ENCODE results near the gene CA11.
A peak's percentile ranks its signal among the peaks of the same experiment; 100 is the strongest.

CA11 gene

GRCh38 chr19:48625891-48626327 lies 20.1 kb downstream of the CA11 start:
- no peak for TF ChIP-seq CTCF (IDR thresholded peaks at IDR 0.05; ENCODE audit: extremely low read depth, missing control alignments)
- no peak for DNase-seq (ENCODE audit: low spot score)

- no peak for DNase-seq (ENCODE audit: low spot score)
- no peak for TF ChIP-seq CTCF (IDR thresholded peaks at IDR 0.05; ENCODE audit: extremely low read depth, missing control alignments)
These were observed 20.9 kb downstream of the CA11 start for GRCh38 chr19:48624791-48625723.

- TF ChIP-seq CTCF (IDR thresholded peaks at IDR 0.05; ENCODE audit: extremely low read depth, missing control alignments) = no peak
These were observed 21.9 kb downstream of the CA11 start for GRCh38 chr19:48624067-48624594.

GRCh38 chr19:48623556-48624066 lies 22.4 kb downstream of the CA11 start:
- TF ChIP-seq CTCF (IDR thresholded peaks at IDR 0.05; ENCODE audit: extremely low read depth, missing control alignments) = no peak
- DNase-seq (ENCODE audit: low spot score) = no peak

More at GRCh38 chr19:48624067-48624594, 21.9 kb downstream of the CA11 start:
- peak; percentile 96 for DNase-seq (ENCODE audit: low spot score)

- no peak for TF ChIP-seq CTCF (IDR thresholded peaks at IDR 0.05; ENCODE audit: extremely low read depth, missing control alignments)
- DNase-seq (ENCODE audit: low spot score) = no peak
These were observed 26.0 kb downstream of the CA11 start for GRCh38 chr19:48619692-48620585.

- DNase-seq (ENCODE audit: low spot score) = peak; percentile 98
- TF ChIP-seq CTCF (IDR thresholded peaks at IDR 0.05; ENCODE audit: extremely low read depth, missing control alignments) = no peak
These were observed 26.9 kb downstream of the CA11 start, which contains the start of the genes RPL18 and SPHK2 for GRCh38 chr19:48618916-48619691. RPL18 (minus strand) TSS chr19:48619178; CDS start chr19:48619143, 35 bp downstream. SPHK2 (plus strand) TSS chr19:48619506; CDS start chr19:48620515, 1,009 bp downstream.
